MM.1S (cell line): Measurements from ENCODE around the gene PCCA.

ENCODE experiments used
- CTCF ChIP-seq: fragments of 300-600 bp; sonication (generic); IDR thresholded peaks from 2 replicates; pipeline ENCODE4 v1.5.1; 2016; ENCODE audit warnings: antibody characterized with exemption, low read length, mixed read lengths
- EZH2 ChIP-seq: fragments of 300-600 bp; sonication (generic); optimal IDR thresholded peaks from 2 replicates; pipeline ENCODE3; 2017; ENCODE audit warnings: low read depth, mild to moderate bottlenecking, antibody characterized with exemption, low read length, mixed read lengths
- EZH2phosphoT487 ChIP-seq: fragments of 300-600 bp; sonication (generic); IDR thresholded peaks from 2 replicates; pipeline ENCODE4 v1.6.1; 2018; ENCODE audit warnings: antibody characterized with exemption, low read length

GRCh38 chr13:100045355-100045754 lies 43.5 kb upstream of the PCCA start:
- TF ChIP-seq CTCF, result no peak
- TF ChIP-seq EZH2phosphoT487, result no peak
- TF ChIP-seq EZH2, result no peak
